ENCODE data around the gene DNAJC4.

- TF ChIP-seq CTCF (IDR thresholded peaks at IDR 0.05; ENCODE audit: low read length) (no peak), EZH2 (IDR thresholded peaks at IDR 0.05; ENCODE audit: borderline replicate concordance, low read length) (no peak)
These were observed 32.1 kb downstream of the DNAJC4 start for GRCh38 chr11:64262271-64263002.

All from OCI-LY1 (cell line).